GM12878 (cell line): ENCODE results near the gene POU2F3. TPM values are rescaled to one million over a fixed set of nuclear protein-coding genes. Genes with fewer than 3 reads are reported as not detected.

Experiments used
- ATAC-seq: fragments of 200-7000 bp; cut with Tn5 transposase; 3 replicates; pipeline ENCODE4 v1.9.1; 2020; ENCODE audit warnings: mild to moderate bottlenecking, moderate library complexity
- BruUV-seq: library from RNA; stranded (reverse); fragments of 400-500 nt; replicated peaks from 2 replicates; lab custom pipeline; 2021; lab: Mats Ljungman, UMichigan
- CTCF ChIA-PET: fragments of 300-600 bp; sonication (Branson Sonifier 250); formaldehyde crosslinking; extraction: SDS; loops from one replicate; lab custom pipeline; 2021; ENCODE audit warnings: inconsistent platforms; lab: Yijun Ruan, JAX
- POLR2A ChIA-PET: fragments of 350-600 bp; formaldehyde crosslinking; extraction: SDS; loops from one replicate; lab custom pipeline; 2021; ENCODE audit warnings: inconsistent platforms; lab: Charles Lee
- RAD21 ChIA-PET: fragments of 300-600 bp; sonication (Branson Sonifier 250); formaldehyde crosslinking; loops from one replicate; lab custom pipeline; 2023; ENCODE audit warnings: antibody characterized with exemption; ENCODE audit not compliant: unreplicated experiment; lab: Charles Lee
- SMC1A ChIA-PET: fragments of 300-600 bp; sonication (Branson Sonifier 250); formaldehyde crosslinking; loops from one replicate; lab custom pipeline; 2023; ENCODE audit not compliant: unreplicated experiment, uncharacterized antibody; lab: Charles Lee
- DNase-seq: peaks from one replicate; pipeline ENCODE4 v3.0.0-alpha.2; 2011; ENCODE audit warnings: low read depth, low spot score
- FAIRE-seq: peaks from 3 replicates; lab custom pipeline; 2011; peaks lifted over from hg19 to GRCh38; lab: Jason Lieb, UNC
- H2AFZ ChIP-seq: 2 replicates; pipeline ENCODE4 v1.6.0; 2011; ENCODE audit warnings: low read depth, low read length, control low read depth; ENCODE audit not compliant: control insufficient read depth
- H3K27ac ChIP-seq: 2 replicates; pipeline ENCODE4 v1.5.1; 2011; ENCODE audit warnings: control low read depth; ENCODE audit not compliant: control insufficient read depth, insufficient read depth
- H3K27me3 ChIP-seq, 2 experiments: replicated peaks in 1 of 2; 2 replicates each; pipeline versions ENCODE4 v1.6.0 to v1.6.1; 2011; ENCODE audit warnings: low read length in 1 of 2; ENCODE audit not compliant: control insufficient read depth in 2 of 2, insufficient read depth in 2 of 2
- H3K36me3 ChIP-seq, 2 experiments: 2 replicates each; pipeline ENCODE4 v1.5.1; 2011; ENCODE audit warnings: low read length in 1 of 2; ENCODE audit not compliant: control insufficient read depth in 2 of 2, insufficient read depth in 2 of 2
- H3K4me1 ChIP-seq: 2 replicates; pipeline ENCODE4 v1.6.1; 2011; ENCODE audit warnings: mild to moderate bottlenecking, low read length, moderate library complexity, mixed read lengths; ENCODE audit not compliant: control insufficient read depth, insufficient read depth
- H3K4me2 ChIP-seq: 2 replicates; pipeline ENCODE4 v1.6.0; 2011; ENCODE audit warnings: control low read depth; ENCODE audit not compliant: control insufficient read depth, insufficient read depth
- H3K4me3 ChIP-seq: fragments of 200-600 bp; sonication (generic); 2 replicates; pipeline ENCODE4 v1.5.1; 2016
- H3K79me2 ChIP-seq: 2 replicates; pipeline ENCODE4 v1.6.0; 2011; ENCODE audit warnings: low read length; ENCODE audit not compliant: control insufficient read depth, insufficient read depth
- H3K9ac ChIP-seq: 2 replicates; pipeline ENCODE4 v1.8.0; 2011; ENCODE audit warnings: low read length, control low read depth, mixed read lengths; ENCODE audit not compliant: control insufficient read depth, insufficient read depth
- H3K9me3 ChIP-seq: replicated peaks from 3 replicates; pipeline ENCODE4 v1.5.1; 2011; ENCODE audit warnings: mild to moderate bottlenecking, low read length; ENCODE audit not compliant: control insufficient read depth, insufficient read depth
- H4K20me1 ChIP-seq: 2 replicates; pipeline ENCODE4 v1.6.0; 2011; ENCODE audit not compliant: control insufficient read depth, insufficient read depth
- HDGF ChIP-seq: fragments of 450-650 bp; IDR thresholded peaks from 2 replicates; pipeline ENCODE4 v1.6.1; 2016; ENCODE audit warnings: antibody characterized with exemption
- POLR2AphosphoS5 ChIP-seq: IDR thresholded peaks from 2 replicates; pipeline ENCODE4 v1.6.1; 2011; ENCODE audit warnings: mild to moderate bottlenecking, low read length, inconsistent platforms
- RFX5 ChIP-seq: IDR thresholded peaks from 2 replicates; pipeline ENCODE4 v1.6.1; 2011; ENCODE audit warnings: low read depth, low read length, improper control_type of control experiment
- SIN3A ChIP-seq: IDR thresholded peaks from 2 replicates; pipeline ENCODE4 v1.6.1; 2012; ENCODE audit warnings: low read depth, low read length, improper control_type of control experiment
- SMAD5 ChIP-seq: IDR thresholded peaks from 2 replicates; pipeline ENCODE4 v1.6.1; 2016; ENCODE audit warnings: antibody characterized with exemption, low read depth
- WGBS: methylation state at CpG from one replicate; pipeline ENCODE4 v1.1.6; 2016; ENCODE audit warnings: low lambda C conversion rate; ENCODE audit not compliant: insufficient replicate concordance, insufficient coverage; ENCODE audit errors: missing lambda C conversion rate; 5-methylcytosine and 5-hydroxymethylcytosine counted together
- in situ Hi-C: fragments of 300-500 bp; cut with MboI; formaldehyde crosslinking; loops from 9 replicates; pipeline ENCODE4 v1.14.3; 2018; ENCODE audit warnings: mixed read lengths
- intact Hi-C: fragments of 100-400 bp; cut with micrococcal nuclease; formaldehyde crosslinking; loops from one replicate; pipeline ENCODE4 v1.14.2; 2022; ENCODE audit not compliant: unreplicated experiment
- polyA plus RNA-seq, 11 experiments: library from polyadenylated mRNA; depleted of rRNA in 4 of 11; unstranded in 6 of 11; stranded (reverse) in 5 of 11; fragments of >200 nt; fragmentation: Nextera tagmentation in 4 of 11; fragmentation: Illumina TruSeq in 1 of 11; extraction: Ambion mirVana in 4 of 11; extraction: Trizol in 1 of 11; gene quantifications; 1 replicate in 1 of 11; 2 replicates in 10 of 11; pipeline versions ENCODE4 v1.2.1 to v1.2.3, GENCODE V29; 2011 to 2016; ENCODE audit warnings: inconsistent platforms in 2 of 11, missing spikeins in 2 of 11, low read depth in 1 of 11
- total RNA-seq, 4 experiments: library from RNA; depleted of rRNA in 3 of 4; stranded (reverse); fragments of >200 nt in 3 of 4; fragmentation: Illumina TruSeq in 1 of 4; extraction: Trizol in 1 of 4; gene quantifications; 2 replicates each; pipeline versions ENCODE4 v1.2.1 to v1.2.3, GENCODE V29; 2013 to 2021
- TF ChIP-seq, protein P1 (sequence below): fragments of 150-350 bp; IDR thresholded peaks from 2 replicates; pipeline ENCODE4 v1.6.1; 2016; ENCODE audit warnings: low read depth, low read length
- TF ChIP-seq, protein P2 (sequence below): fragments of 450-650 bp; IDR thresholded peaks from 2 replicates; pipeline ENCODE4 v1.6.1; 2018; ENCODE audit warnings: mild to moderate bottlenecking, low read depth, moderate library complexity; ENCODE audit not compliant: partially characterized antibody

Gene POU2F3
- total and polyA plus RNA-seq, 10 of the 15 experiments (the other 5 are each of a cell fraction or from before 2014, with no cell fraction given), result 0.09 to 4.4 (median 0.33) TPM

DNA sequence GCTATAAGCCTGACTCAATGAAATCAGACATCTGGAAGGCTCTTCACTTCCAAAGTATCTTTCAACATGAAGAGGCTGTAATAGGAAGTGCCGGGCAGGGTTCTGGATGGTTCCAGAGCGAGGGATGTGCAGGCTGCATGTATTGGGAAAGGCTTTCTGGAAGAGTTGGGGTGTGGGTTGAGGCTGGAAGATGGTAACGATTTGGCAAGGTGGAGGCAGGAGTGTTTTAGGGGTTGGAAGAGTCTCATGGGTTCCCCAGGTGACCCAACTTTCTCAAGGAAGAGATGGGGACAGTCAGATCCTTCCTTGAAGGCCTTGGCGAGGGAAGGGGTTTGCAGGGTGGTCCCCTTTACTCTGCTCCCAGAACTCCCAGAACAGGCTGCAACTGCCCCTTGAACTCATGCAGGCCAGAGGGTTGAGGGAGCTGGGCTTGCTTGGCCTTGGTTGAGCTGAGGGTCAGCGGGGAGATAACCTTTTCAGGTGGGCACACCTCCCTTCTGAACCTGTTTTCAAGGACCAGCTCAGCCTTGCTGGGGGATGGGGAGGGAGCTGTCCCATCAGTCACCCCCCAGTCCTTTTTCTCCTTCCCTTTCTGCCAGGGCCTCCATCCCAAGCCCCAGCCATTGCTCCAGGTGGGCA, 9.4 kb upstream of the POU2F3 start:
- POLR2A ChIA-PET, result no interaction called here
- Histone ChIP-seq H3K4me3 (no peak overlapping the region), H2AFZ (no peak overlapping the region), H3K9ac (no peak overlapping the region), H3K36me3 (no peaks in the 10 kb centered on the region), H3K4me2 (no peak overlapping the region), H3K4me1 (no peaks in the 10 kb centered on the region; the same call in 1 of the 2 replicates), H3K27me3 (peaks cover 5 to 8% of the 10 kb centered on the region in 2 experiments), H3K27ac (no peak overlapping the region), H3K79me2 (no peaks in the 10 kb centered on the region), H3K9me3 (no peaks in the 10 kb centered on the region; the same call in 2 of the 3 replicates), H4K20me1 (no peaks in the 10 kb centered on the region)
- TF ChIP-seq, protein P1, sequence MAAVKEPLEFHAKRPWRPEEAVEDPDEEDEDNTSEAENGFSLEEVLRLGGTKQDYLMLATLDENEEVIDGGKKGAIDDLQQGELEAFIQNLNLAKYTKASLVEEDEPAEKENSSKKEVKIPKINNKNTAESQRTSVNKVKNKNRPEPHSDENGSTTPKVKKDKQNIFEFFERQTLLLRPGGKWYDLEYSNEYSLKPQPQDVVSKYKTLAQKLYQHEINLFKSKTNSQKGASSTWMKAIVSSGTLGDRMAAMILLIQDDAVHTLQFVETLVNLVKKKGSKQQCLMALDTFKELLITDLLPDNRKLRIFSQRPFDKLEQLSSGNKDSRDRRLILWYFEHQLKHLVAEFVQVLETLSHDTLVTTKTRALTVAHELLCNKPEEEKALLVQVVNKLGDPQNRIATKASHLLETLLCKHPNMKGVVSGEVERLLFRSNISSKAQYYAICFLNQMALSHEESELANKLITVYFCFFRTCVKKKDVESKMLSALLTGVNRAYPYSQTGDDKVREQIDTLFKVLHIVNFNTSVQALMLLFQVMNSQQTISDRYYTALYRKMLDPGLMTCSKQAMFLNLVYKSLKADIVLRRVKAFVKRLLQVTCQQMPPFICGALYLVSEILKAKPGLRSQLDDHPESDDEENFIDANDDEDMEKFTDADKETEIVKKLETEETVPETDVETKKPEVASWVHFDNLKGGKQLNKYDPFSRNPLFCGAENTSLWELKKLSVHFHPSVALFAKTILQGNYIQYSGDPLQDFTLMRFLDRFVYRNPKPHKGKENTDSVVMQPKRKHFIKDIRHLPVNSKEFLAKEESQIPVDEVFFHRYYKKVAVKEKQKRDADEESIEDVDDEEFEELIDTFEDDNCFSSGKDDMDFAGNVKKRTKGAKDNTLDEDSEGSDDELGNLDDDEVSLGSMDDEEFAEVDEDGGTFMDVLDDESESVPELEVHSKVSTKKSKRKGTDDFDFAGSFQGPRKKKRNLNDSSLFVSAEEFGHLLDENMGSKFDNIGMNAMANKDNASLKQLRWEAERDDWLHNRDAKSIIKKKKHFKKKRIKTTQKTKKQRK, result no peak
- no peak for TF ChIP-seq RFX5
- no peak for TF ChIP-seq SIN3A
- no peak for TF ChIP-seq SMAD5
- no peak for TF ChIP-seq HDGF
- no peak for TF ChIP-seq POLR2AphosphoS5
- TF ChIP-seq, protein P2, sequence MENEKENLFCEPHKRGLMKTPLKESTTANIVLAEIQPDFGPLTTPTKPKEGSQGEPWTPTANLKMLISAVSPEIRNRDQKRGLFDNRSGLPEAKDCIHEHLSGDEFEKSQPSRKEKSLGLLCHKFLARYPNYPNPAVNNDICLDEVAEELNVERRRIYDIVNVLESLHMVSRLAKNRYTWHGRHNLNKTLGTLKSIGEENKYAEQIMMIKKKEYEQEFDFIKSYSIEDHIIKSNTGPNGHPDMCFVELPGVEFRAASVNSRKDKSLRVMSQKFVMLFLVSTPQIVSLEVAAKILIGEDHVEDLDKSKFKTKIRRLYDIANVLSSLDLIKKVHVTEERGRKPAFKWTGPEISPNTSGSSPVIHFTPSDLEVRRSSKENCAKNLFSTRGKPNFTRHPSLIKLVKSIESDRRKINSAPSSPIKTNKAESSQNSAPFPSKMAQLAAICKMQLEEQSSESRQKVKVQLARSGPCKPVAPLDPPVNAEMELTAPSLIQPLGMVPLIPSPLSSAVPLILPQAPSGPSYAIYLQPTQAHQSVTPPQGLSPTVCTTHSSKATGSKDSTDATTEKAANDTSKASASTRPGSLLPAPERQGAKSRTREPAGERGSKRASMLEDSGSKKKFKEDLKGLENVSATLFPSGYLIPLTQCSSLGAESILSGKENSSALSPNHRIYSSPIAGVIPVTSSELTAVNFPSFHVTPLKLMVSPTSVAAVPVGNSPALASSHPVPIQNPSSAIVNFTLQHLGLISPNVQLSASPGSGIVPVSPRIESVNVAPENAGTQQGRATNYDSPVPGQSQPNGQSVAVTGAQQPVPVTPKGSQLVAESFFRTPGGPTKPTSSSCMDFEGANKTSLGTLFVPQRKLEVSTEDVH, result no peak
- SMC1A ChIA-PET, result interaction anchor here (0.9 to 11.4 kb wide), 4 partner anchors 38 to 69 kb away, joined by 3 to 372 read pairs (median 4); no protein-coding TSS in a partner anchor
- 22% methylated on average over 5 of the region's 5 CpGs for WGBS
- CTCF ChIA-PET, result interaction anchor here (1.0 to 18.4 kb wide), 6 partner anchors 17 to 72 kb away, joined by 3 to 783 read pairs (median 13); no protein-coding TSS in a partner anchor
- no peak for ATAC-seq
- no peak for FAIRE-seq
- DNase-seq, result no peak
- intact Hi-C loops (loop anchor here (5.0 kb wide), 1 partner anchor 563 kb away; no protein-coding TSS in a partner anchor), in situ Hi-C loops (loop anchor here (5.0 kb wide), 1 partner anchor 72 kb away; no protein-coding TSS in a partner anchor)
- BruUV-seq, result no TSS peak
- RAD21 ChIA-PET, result interaction anchor here (1.2 to 13.5 kb wide), 2 partner anchors 55 to 70 kb away, joined by 3 to 348 read pairs; no protein-coding TSS in a partner anchor
